GM23338 (cell line): Measurements from ENCODE around the gene TBP. TPM values are rescaled to one million over a fixed set of nuclear protein-coding genes. Genes with fewer than 3 reads are reported as not detected.

Source experiments
- JUNB ChIP-seq: IDR thresholded peaks from one replicate; pipeline ENCODE4 v1.6.1; 2016; ENCODE audit warnings: antibody characterized with exemption; ENCODE audit not compliant: unreplicated experiment
- POLR2AphosphoS5 ChIP-seq: IDR thresholded peaks from 2 replicates; pipeline ENCODE4 v1.6.1; 2016; ENCODE audit warnings: antibody characterized with exemption, low read depth
- REST ChIP-seq: IDR thresholded peaks from one replicate; pipeline ENCODE4 v1.6.1; 2018; ENCODE audit warnings: antibody characterized with exemption; ENCODE audit not compliant: unreplicated experiment
- STAT1 ChIP-seq: IDR thresholded peaks from one replicate; pipeline ENCODE4 v1.6.1; 2016; ENCODE audit warnings: antibody characterized with exemption; ENCODE audit not compliant: unreplicated experiment
- ZNF114 ChIP-seq: fragments of 250-450 bp; sonication (Bioruptor Pico); IDR thresholded peaks from 2 replicates; pipeline ENCODE4 v1.5.0; 2020; ENCODE audit warnings: mild to moderate bottlenecking, moderate library complexity
- ZNF331 ChIP-seq: fragments of 250-450 bp; sonication (Bioruptor Pico); IDR thresholded peaks from 2 replicates; pipeline ENCODE4 v1.5.0; 2020; ENCODE audit warnings: low read depth, mild to moderate bottlenecking, moderate library complexity
- polyA plus RNA-seq: library from polyadenylated mRNA; unstranded; fragments of >200 nt; fragmentation: Nextera tagmentation; extraction: Ambion mirVana; gene quantifications from 2 replicates; pipeline ENCODE4 v1.2.1, GENCODE V29; 2016
- total RNA-seq: library from RNA; depleted of rRNA; stranded (reverse); fragments of >200 nt; shearing (Covaris generic); gene quantifications from 2 replicates; pipeline ENCODE4 v1.2.3, GENCODE V29; 2014
- TF ChIP-seq, protein P1 (sequence below): fragments of 250-450 bp; sonication (Bioruptor Pico); IDR thresholded peaks from 2 replicates; pipeline ENCODE4 v1.5.0; 2020; ENCODE audit warnings: mild to moderate bottlenecking, moderate library complexity

Gene TBP
- total and polyA plus RNA-seq, 2 experiments from 2014 or later, result 30.3 to 36.5 TPM

GRCh38 chr6:170572704-170573466 is 18.7 kb downstream of the TBP start (continued):
- TF ChIP-seq, protein P1, sequence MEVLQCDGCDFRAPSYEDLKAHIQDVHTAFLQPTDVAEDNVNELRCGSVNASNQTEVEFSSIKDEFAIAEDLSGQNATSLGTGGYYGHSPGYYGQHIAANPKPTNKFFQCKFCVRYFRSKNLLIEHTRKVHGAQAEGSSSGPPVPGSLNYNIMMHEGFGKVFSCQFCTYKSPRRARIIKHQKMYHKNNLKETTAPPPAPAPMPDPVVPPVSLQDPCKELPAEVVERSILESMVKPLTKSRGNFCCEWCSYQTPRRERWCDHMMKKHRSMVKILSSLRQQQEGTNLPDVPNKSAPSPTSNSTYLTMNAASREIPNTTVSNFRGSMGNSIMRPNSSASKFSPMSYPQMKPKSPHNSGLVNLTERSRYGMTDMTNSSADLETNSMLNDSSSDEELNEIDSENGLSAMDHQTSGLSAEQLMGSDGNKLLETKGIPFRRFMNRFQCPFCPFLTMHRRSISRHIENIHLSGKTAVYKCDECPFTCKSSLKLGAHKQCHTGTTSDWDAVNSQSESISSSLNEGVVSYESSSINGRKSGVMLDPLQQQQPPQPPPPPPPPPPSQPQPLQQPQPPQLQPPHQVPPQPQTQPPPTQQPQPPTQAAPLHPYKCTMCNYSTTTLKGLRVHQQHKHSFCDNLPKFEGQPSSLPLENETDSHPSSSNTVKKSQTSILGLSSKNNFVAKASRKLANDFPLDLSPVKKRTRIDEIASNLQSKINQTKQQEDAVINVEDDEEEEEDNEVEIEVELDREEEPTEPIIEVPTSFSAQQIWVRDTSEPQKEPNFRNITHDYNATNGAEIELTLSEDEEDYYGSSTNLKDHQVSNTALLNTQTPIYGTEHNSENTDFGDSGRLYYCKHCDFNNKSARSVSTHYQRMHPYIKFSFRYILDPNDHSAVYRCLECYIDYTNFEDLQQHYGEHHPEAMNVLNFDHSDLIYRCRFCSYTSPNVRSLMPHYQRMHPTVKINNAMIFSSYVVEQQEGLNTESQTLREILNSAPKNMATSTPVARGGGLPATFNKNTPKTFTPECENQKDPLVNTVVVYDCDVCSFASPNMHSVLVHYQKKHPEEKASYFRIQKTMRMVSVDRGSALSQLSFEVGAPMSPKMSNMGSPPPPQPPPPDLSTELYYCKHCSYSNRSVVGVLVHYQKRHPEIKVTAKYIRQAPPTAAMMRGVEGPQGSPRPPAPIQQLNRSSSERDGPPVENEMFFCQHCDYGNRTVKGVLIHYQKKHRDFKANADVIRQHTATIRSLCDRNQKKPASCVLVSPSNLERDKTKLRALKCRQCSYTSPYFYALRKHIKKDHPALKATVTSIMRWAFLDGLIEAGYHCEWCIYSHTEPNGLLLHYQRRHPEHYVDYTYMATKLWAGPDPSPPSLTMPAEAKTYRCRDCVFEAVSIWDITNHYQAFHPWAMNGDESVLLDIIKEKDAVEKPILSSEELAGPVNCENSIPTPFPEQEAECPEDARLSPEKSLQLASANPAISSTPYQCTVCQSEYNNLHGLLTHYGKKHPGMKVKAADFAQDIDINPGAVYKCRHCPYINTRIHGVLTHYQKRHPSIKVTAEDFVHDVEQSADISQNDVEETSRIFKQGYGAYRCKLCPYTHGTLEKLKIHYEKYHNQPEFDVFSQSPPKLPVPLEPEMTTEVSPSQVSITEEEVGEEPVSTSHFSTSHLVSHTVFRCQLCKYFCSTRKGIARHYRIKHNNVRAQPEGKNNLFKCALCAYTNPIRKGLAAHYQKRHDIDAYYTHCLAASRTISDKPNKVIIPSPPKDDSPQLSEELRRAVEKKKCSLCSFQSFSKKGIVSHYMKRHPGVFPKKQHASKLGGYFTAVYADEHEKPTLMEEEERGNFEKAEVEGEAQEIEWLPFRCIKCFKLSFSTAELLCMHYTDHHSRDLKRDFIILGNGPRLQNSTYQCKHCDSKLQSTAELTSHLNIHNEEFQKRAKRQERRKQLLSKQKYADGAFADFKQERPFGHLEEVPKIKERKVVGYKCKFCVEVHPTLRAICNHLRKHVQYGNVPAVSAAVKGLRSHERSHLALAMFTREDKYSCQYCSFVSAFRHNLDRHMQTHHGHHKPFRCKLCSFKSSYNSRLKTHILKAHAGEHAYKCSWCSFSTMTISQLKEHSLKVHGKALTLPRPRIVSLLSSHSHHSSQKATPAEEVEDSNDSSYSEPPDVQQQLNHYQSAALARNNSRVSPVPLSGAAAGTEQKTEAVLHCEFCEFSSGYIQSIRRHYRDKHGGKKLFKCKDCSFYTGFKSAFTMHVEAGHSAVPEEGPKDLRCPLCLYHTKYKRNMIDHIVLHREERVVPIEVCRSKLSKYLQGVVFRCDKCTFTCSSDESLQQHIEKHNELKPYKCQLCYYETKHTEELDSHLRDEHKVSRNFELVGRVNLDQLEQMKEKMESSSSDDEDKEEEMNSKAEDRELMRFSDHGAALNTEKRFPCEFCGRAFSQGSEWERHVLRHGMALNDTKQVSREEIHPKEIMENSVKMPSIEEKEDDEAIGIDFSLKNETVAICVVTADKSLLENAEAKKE (CRISPR knock-in tag), result no peak
- TF ChIP-seq STAT1 (no peak), ZNF114 (CRISPR knock-in tag) (no peak), JUNB (no peak), ZNF331 (CRISPR knock-in tag) (no peak), REST (no peak), POLR2AphosphoS5 (no peak)
